KG1 (cell line): ENCODE measurements around the gene PRICKLE1.

Source experiments
- DNase-seq: peaks from one replicate; lab custom pipeline; 2025; lab: John Stamatoyannopoulos, UW

The PRICKLE1 gene

GRCh38 chr12:42589465-42590329 lies at the start of gene PRICKLE1:
PRICKLE1 (minus strand) TSS chr12:42589746; CDS start chr12:42472516, 117,230 bp downstream.
- no peak for DNase-seq

DNA sequence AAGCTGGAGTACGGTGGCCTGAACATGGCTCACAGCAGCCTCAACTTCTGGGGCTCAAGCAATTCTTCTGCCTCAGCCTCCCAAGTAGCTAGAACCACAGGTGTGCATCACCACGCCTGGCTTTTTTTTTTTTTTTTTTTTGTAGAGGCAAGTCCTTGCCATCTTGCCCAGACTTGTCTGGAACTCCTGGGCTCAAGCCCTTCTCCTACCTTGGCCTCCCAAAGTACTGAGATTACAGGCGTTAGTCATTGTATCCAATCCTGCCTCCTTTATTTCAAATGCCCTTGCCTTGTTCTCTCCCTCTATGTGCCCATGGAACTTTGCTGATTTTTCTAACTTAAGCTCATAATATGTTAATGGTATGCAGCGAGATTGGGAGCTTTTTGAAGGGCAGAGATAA lies 49.2 kb upstream of the PRICKLE1 start:
- DNase-seq, result no peak

DNA sequence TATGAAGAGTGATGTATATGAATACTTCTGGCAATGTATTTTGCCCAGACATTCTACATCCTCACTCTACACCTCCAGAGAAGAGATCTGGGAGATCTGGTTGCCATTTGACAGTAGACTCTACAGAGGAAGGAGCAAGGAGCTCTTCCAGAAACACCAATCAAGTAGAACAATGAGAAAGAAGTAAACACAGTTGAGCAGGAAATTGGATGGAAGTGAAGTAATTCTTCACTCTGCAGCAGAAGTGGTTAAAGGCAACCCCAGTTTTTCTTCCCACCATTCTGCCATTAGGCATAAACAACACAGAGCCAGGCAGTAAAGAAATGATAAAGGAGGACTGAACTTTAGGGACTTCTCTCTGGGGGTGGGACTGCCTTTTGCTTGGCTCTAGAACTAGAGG lies 48.5 kb upstream of the PRICKLE1 start:
- DNase-seq, result no peak

DNA sequence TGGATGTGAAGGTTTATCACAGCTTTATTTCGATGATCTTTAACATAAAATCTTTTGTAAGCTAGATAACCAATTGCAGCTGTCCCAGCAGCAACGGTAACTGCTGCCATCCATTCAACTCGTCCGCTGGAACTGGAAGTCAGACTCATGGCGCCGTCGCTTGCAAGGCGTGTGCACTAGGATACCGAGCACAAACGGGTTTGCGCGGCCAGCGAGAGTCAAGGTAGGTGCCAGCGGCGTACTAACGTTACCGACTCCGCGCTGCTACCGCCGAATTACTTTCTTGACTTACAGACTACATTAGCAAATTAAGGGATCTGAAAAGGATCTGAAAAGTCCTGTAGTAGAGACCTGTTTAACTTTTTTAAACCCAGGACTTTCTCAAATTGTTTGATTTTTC lies 47.4 kb upstream of the PRICKLE1 start:
- DNase-seq, result no peak

GRCh38 chr12:42633594-42633993 lies 44.0 kb upstream of the PRICKLE1 start:
- DNase-seq, result no peak

- DNase-seq, result no peak
These were observed 42.0 kb upstream of the PRICKLE1 start for GRCh38 chr12:42631513-42631912.

DNA sequence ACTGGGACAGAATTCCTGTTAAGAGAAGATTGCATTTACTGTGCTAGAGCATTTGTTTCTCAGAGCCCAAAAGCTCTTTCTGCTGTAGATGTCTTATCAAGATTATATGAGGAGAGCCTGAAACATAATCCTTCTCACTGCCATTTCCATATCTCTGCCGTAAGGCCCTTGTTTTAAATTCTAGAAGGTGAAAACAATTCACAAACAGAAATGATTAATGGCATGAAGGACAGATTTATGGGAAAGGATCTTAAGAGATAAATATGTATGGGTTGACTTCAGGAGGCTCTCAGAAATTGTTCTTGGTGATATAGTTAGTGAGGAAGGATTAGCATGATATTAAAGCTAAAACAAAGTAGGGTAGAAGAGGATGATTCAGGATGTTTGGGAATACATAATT lies 40.8 kb upstream of the PRICKLE1 start:
- DNase-seq, result no peak

- no peak for DNase-seq
These were observed 37.6 kb upstream of the PRICKLE1 start for GRCh38 chr12:42627151-42627550.

- no peak for DNase-seq
These were observed 36.1 kb upstream of the PRICKLE1 start for GRCh38 chr12:42625611-42626010.

- DNase-seq, result no peak
These were observed 28.1 kb upstream of the PRICKLE1 start for GRCh38 chr12:42617622-42618021.

- no peak for DNase-seq
These were observed 25.5 kb upstream of the PRICKLE1 start for GRCh38 chr12:42615006-42615405.

GRCh38 chr12:42612231-42612613 lies 22.7 kb upstream of the PRICKLE1 start:
- no peak for DNase-seq

- no peak for DNase-seq
These were observed 22.2 kb upstream of the PRICKLE1 start for GRCh38 chr12:42611571-42612230.

- no peak for DNase-seq
These were observed 20.1 kb upstream of the PRICKLE1 start for GRCh38 chr12:42609605-42610004.

DNA sequence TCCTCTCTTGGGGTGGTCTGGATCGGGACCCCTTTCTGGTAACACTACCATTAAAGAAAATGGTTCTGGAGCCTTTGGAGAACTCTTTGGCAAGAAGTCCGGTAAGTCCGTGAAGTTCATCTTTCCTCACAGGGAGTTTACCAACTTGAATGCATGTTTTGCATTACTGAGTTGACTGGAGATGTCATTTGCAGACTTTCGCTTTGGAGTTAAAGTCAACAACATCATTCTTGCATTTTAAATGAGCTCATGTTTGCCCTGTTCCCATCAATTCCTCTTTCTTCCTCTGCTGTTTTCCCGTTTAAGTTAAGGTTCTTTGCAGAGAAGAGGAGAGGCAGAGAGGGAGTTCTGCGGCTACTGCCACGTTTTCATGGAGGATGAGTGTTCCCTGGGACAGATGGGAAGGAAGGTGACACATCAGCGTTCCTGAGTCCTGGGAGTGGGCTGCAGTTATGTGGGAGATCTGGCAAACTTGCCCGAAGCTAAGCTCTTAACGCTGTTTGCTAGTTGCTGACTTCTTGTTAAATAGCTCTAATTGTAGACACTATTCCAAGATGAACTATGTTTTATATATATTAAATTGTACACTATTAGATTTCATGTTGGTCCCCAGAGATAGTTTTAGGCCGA lies 18.8 kb upstream of the PRICKLE1 start:
- no peak for DNase-seq

- no peak for DNase-seq
These were observed 18.1 kb upstream of the PRICKLE1 start for GRCh38 chr12:42607584-42608058.

DNA sequence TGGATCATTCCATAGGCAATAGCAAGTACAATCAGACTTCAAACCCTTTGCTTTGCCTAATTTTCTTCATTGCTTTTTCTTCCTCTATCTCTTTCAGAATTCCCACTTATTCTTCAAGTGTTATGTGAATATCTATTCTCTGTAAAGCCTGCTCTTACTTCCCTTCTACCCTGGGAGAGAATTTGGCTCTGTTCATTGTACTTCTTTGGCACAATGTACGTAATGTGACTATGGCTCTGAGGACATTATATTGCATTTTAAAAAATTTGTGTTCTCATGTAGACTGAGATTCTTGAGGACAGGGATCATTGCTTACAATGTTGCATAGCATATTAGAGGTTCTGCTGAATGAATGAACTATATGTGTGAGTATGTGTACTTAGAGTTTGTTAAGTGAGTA lies 16.9 kb upstream of the PRICKLE1 start:
- DNase-seq, result no peak

DNA sequence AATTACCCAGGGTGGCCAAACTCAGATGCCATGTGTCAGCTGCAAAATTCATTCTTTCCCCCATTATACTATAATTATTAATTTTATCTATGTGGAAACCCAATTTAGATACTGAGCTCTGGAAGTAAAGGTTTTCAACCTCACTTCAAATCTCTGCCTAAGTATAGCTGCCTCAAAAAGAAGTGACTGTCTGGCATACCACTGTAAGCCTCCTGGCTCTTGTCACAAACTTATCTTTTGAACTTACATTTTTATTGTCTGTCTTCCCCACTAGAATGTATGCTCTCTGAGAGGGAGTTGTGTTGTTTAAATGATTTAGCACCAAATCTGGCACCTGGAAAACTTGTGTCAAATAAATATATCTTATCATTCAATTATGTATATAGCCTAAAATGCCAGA lies 16.1 kb upstream of the PRICKLE1 start:
- no peak for DNase-seq

GRCh38 chr12:42603246-42603990 lies 13.9 kb upstream of the PRICKLE1 start:
- no peak for DNase-seq

- no peak for DNase-seq
These were observed 4.3 kb upstream of the PRICKLE1 start for GRCh38 chr12:42593874-42594273.

DNA sequence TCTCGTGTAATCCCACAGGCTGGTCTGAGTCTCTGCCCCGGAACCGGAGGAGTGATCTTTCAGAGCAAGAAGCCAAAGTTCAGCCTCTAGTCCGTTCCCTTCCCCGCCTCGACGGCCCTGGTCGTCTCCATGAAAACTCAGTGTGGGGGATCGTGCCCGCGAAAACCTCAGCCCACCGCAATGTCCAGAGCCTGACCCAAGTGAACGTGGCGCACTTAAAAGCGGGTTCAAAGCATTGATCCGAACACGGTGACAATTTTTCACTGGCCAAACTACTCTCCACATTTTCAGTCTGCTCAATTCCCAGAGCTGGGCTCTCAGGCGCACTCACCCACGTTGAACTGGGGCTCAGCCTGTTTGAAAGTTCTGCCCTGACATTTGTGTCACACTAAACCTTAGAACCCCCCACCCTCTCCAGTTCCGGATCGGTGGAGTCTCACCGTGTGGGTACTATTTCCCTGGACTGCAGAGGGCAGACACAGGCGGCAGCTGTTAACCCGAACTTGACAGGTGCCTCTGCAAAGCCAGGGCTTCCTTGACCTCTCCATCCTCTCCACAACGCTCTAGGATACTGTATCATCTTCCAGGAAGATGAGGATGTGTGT lies 886 bp upstream of the PRICKLE1 start:
- no peak for DNase-seq
